T-helper 9 cell (primary cell): ENCODE measurements around the gene CHRNA10.

Experiments
- DNase-seq: peaks from one replicate; pipeline ENCODE4 v3.0.0-alpha.2; 2020
- total RNA-seq, 2 donors: gene quantifications; one replicate each; lab custom pipeline; 2026; lab: John Stamatoyannopoulos, UW

Gene CHRNA10
- 2.2 to 3.0 reads per million in 2 donors for total RNA-seq

GRCh38 chr11:3671334-3672254 is at the start of gene CHRNA10:
CHRNA10 (minus strand) TSS chr11:3671384; CDS start chr11:3671312, 72 bp downstream.
- no peak for DNase-seq

GRCh38 chr11:3712274-3712673 is 41.1 kb upstream of the CHRNA10 start:
- no peak for DNase-seq

DNA sequence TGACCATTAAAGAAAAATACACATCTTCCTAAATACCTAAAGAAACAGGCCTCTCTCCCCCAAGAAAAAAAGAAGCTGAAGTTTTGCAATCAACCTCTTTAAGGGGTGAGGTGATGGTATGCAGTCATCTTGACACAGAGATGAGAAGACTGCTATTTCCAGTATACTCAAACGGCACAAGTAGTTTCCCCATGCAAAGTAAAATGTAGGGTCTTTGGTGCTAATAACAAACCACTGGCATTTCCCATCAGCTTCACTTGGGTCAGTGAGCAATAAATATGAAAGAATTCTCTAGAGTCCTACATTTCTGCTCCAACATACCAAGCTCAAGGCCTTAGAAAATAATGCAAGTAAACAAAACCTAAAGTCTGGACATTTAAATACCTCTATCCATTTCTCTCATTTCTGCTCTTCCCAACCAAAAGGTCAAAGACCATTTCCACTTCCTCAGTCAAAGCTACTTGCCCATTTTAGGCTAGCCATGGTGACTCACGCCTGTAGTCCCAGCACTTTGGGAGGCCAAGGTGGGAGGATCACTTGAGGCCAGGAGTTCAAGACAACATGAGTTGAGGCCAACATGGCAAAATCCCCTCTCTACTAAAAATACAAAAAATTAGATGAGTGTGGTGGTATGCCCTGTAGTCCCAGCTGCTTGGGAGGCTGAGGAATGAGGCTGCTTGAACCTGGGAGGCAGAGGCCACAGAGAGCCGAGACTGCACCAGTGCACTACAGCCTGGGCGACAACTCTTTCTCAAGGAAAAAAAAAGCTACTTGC is 39.5 kb upstream of the CHRNA10 start:
- no peak for DNase-seq

DNA sequence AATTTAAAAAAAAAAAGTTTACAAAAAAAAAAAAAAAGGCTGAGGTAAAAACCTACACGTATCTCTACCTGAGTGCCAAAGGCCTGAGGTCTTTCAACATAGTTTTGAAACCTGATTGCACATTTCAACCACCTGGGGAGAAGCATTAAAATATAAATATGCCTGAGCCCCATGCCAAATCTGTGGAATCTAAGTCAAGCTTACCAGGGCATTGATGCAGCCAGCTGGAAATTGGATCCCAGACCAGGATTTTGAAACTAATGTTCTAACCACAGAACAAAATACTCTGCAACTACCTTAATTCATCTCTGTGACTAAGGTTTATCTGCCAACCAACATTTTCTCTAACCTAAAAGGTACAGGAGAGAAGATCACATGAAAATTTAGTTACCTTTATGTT is 38.8 kb upstream of the CHRNA10 start:
- DNase-seq: no peak

DNA sequence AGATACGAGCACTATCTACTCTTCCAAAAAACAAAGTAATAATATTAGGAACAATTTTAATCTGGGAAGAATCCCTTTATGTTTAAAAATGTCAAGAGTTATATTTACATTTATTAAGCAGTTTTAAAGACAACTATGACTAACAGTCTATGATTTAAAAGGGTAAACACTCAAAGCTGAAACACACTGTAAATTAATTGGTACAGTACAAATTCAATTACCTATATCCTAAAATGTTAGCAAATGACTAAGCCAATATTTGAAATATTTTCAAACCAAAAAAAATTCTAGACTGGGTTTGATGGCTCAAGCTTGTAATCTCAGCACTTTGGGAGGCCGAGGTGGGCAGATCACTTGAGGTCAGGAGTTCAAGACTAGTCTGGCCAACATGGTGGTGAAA is 36.0 kb upstream of the CHRNA10 start:
- DNase-seq: no peak

- DNase-seq: no peak
Observed at GRCh38 chr11:3703383-3703782, 32.2 kb upstream of the CHRNA10 start.

DNA sequence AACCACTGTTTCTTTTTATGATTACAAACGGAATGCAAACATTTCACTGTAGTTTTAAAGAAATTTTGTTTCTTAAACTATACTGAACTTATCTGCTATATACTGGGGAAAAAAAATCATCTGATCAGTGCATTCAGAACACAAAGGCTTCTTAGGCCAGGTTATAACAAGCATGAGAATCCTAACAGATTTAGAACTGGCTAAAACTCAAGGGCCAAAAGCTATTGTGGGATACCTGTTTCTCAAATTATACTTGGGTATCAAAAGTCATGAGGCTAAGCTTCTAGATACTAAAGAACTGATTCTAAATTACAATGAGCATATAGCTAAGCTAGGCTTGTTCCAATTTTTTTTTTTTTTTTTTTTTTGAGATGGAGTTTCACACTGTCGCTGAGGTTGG is 29.7 kb upstream of the CHRNA10 start:
- no peak for DNase-seq

DNA sequence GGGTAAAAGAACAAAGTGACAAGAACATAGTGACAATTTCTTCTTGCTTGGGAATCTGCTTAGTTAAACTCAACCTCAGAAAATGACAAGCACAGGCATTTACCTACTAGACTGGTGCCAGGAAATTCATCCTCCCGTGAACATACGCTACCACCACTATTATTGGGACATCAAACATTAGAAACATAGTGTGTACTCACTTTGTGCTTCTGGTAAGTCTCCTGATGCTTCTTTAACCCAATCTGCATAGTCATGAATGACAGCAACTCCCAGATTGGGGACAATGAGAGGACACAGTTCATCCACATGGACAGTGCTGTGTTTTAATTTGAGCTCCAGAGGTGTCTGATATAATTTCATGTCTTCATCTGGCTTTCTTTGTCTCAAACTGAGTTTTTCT is 29.2 kb upstream of the CHRNA10 start:
- no peak for DNase-seq

GRCh38 chr11:3686751-3687150 is 15.6 kb upstream of the CHRNA10 start:
- no peak for DNase-seq

DNA sequence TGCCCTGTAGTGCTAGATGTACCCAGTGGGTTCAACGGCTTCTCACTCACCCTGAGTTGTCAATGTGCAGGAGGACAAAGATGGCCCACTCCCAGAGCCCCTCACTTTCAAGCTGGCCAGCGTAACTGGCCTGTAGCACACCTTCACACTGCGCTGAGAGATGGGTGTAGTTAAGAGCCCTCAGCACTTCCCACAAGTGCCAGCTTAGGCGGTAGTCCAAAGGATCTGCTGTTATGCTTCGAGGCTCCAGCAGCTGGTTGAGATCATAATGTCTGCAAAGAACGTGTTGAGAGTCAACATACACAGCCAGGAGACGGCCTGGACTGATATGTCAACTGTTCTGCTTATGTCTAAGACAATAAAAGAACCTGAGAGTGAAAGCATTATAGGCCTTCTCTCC is 14.7 kb upstream of the CHRNA10 start:
- DNase-seq: no peak

DNA sequence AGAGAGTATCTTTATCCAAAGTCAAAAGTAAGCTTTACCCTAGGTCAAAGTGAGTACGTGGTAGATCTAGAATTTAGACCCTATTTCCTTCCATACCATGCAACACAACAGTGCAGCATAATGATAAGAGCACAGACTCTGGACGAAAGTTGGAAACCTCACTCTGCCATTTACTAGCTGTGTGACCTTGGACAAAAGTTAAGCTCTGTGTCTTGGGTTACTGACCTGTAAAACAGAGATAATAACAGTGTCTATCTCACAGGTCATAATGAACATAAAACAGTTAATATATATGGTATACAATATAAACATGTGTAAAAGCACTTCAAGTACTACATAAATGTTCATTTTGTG is 13.6 kb upstream of the CHRNA10 start:
- DNase-seq: no peak

GRCh38 chr11:3684129-3684818 is 13.1 kb upstream of the CHRNA10 start:
- no peak for DNase-seq

- DNase-seq: no peak
Observed at GRCh38 chr11:3683039-3683438, 11.9 kb upstream of the CHRNA10 start.

GRCh38 chr11:3679077-3679476 is 7.9 kb upstream of the CHRNA10 start:
- DNase-seq: no peak

DNA sequence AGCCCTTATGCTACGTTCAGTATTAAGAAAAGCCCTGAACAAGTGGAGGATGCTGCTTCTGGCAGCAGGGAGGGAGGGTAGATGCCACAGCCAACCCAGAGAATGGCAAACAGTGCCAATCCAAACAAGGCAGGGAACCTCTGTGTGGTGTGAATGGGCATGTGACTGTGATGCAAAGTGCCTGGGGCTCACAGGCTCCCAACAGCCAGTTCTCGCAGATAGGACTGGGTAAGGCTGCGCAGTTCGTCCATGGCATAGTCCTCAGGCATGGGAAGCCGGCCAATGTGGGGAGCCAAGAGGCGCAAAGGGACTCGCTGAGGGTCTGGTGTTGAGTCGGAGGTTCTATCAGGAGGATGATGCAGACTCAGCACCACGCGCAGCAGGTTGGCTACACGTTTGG is 4.8 kb upstream of the CHRNA10 start:
- DNase-seq: no peak

DNA sequence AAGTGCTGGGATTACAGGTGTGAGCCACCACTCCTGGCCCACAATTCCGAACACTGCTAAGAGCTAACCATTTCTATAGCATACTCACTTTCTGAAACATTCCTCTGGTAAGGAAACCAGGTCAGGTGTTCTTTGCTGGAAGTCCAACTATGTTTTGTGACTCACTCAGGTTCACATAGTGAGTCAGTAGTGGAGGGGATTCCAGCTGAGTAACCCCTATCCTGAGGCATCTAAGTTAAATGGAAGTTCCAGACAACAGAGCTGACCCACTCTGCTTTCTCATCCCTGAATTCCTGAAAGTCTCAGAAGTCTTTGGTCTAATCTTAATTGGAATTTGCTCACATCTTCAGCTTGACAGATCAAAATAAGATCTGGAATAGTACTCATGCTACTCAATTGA is 3.0 kb upstream of the CHRNA10 start:
- DNase-seq: no peak

- DNase-seq: no peak
Observed at GRCh38 chr11:3669742-3670183, 1.4 kb downstream of the CHRNA10 start.

- DNase-seq: no peak
Observed at GRCh38 chr11:3669128-3669527, 2.1 kb downstream of the CHRNA10 start.

DNA sequence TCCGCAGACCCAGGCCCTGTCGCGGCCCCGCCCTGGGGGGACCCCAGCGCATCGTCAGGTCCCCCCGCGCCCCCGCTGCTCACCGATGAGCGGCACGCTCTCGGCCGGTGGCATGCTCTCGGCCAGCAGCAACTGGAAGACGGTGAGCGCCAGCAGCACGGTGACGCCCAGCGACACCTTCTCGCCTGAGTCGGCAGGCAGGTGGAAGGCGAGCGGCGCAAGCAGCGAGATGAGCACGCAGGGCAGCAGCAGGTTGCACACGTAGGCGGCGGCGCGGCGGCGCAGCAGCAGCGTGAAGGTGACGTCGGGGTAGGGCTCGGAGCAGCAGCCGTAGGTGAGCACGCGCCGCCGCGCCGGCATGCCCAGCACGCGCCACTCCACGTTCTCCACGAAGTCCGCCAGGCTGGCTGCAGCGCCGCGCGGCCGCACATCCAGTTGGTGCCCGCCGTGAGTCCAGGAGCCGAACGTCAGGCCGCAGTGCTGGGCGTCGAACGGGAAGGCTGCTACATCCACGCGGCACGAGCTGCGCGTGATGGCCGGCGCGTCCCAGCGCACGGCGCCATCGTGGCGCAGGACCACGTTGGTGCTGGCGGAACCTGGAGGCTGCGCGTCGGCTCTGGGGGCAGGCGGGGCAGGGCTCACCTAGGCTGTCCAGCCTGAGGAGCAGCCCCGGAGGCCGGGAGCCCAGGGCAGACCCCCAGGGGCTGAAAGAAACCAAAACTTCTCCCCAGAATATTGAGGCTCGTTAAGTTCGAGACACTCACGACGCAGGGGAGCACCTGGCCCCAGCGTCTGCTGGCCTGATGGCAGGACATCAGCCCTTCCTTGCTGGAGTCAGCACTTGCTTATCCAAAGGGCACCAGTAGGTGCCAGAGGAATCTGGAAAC is 3.8 kb downstream of the CHRNA10 start:
- no peak for DNase-seq

GRCh38 chr11:3666023-3666530 is 5.1 kb downstream of the CHRNA10 start:
- no peak for DNase-seq

- DNase-seq: no peak
Observed at GRCh38 chr11:3665336-3666022, 5.7 kb downstream of the CHRNA10 start.
